OCI-M2 (cell line): ENCODE measurements around the gene NRP1.

Source experiments
- DNase-seq: peaks from one replicate; lab custom pipeline; 2025; ENCODE audit not compliant: unreplicated experiment; lab: John Stamatoyannopoulos, UW

NRP1 gene

GRCh38 chr10:33267708-33268107 is 66.8 kb downstream of the NRP1 start:
- DNase-seq: no peak

GRCh38 chr10:33265621-33266020 is 68.8 kb downstream of the NRP1 start:
- no peak for DNase-seq

DNA sequence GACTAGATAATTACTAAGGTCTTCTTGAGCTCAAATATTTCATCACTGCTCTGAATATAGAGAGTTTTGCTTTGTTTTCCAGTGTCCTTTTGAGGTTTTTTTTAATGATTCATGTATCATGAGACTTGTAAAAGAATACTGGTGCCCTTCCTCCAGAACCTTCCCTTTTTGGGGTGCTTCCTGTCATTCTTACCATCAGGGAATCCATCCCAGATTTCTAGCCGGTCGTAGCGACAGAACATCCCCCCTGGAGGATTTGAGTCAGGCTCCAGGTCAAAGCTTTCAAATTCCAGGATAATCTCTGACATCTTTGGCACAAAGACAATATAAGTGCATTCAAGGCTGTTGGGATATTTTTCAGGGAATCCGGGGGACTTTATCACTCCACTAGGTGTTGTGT is 71.0 kb downstream of the NRP1 start:
- DNase-seq: no peak

GRCh38 chr10:33262871-33263270 is 71.6 kb downstream of the NRP1 start:
- DNase-seq: no peak

- DNase-seq: no peak
Measured at GRCh38 chr10:33260403-33261149, 73.9 kb downstream of the NRP1 start.

DNA sequence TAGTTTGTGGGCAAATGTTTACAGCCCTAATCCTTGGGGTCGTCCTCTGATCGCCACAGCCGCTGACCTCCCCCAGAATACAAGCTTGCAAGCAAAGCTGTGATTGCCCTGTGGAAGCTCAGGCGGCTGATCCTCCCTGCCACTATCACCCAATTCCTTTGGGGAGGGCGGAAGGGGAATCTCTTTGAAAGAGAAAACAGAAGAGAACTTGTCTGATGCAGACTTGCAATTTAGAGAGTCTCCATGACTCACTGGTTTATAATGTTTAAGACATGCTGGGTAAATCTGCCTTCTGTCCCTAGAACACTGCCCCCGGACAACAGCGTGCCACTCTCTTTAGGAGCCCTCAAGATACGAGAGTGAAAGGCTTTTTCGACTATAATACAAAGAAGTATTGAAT is 75.5 kb downstream of the NRP1 start:
- no peak for DNase-seq

GRCh38 chr10:33257439-33258080 is 76.9 kb downstream of the NRP1 start:
- DNase-seq: no peak

- DNase-seq: no peak
Measured at GRCh38 chr10:33256458-33256857, 78.0 kb downstream of the NRP1 start.

DNA sequence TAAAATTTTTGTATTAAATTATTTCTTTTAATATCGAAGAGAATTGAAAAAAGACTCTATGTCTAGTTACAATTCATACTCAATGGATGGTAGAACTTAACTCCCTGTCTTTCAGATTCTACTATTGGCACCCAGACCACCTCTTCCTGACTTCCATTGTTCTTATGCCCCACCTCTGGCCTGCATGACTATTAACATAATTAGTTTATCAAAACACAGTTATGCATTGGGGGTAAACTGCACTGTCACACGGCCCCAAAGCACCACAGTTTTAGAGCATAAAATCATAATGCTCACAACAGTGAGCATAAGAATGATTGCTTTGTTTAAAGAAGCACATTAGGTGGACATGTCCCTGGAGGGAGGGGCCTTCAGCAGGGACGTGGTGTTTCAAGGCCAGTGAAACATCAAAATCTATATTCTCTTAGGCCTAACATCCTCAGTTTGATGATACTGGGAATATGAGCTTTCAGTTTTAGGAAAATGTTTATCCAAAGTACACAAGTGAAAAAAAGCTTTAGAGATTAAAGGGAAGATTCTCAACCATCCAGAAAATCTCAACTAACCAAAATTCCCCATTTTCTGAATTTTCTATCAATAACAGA is 79.8 kb downstream of the NRP1 start:
- DNase-seq: no peak

GRCh38 chr10:33253411-33253810 is 81.1 kb downstream of the NRP1 start:
- no peak for DNase-seq

DNA sequence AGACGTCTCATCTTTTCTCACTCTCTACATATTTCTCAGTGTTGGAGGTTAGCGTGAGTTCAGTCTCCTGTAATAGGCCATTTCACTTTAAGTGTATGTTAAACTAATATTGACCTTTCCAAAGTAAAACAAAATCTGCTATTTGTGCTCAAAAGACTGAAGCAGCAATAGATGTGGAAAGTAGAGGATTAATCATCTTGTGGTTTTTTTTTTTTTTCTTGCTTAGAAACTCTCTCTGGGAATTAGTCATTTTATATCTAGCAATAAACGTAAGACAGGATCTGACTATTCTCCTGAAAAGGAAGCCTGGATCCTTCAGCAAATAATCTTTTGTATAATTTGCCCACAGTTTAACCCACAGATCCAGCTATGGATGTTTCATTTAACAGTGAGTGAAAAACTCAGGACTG is 81.7 kb downstream of the NRP1 start:
- DNase-seq: no peak

- DNase-seq: no peak
Measured at GRCh38 chr10:33252324-33252723, 82.1 kb downstream of the NRP1 start.

- no peak for DNase-seq
Measured at GRCh38 chr10:33249659-33250345, 84.7 kb downstream of the NRP1 start.

GRCh38 chr10:33249137-33249536 is 85.3 kb downstream of the NRP1 start:
- no peak for DNase-seq

DNA sequence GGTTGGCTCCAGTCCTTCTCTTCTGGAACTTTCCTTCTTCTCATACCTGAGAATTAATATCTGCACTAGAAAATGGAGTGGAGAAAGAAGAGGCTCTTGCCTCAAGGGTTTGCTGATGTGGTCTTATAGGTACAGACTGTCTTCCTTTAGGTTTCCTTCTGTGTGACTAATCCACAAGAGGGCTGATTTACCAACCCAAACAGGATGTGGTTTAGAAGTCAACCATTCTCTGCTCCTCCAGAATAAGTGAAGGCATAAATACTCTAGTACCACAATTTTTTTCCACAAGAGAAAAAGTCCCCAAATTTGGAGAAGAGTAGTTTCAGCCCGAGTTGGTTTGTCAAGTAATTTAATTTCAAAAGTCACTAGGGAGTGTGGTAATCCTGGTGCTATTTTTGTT is 85.8 kb downstream of the NRP1 start:
- no peak for DNase-seq

GRCh38 chr10:33247221-33247922 is 87.1 kb downstream of the NRP1 start:
- no peak for DNase-seq

- DNase-seq: no peak
Measured at GRCh38 chr10:33245343-33245742, 89.1 kb downstream of the NRP1 start.

DNA sequence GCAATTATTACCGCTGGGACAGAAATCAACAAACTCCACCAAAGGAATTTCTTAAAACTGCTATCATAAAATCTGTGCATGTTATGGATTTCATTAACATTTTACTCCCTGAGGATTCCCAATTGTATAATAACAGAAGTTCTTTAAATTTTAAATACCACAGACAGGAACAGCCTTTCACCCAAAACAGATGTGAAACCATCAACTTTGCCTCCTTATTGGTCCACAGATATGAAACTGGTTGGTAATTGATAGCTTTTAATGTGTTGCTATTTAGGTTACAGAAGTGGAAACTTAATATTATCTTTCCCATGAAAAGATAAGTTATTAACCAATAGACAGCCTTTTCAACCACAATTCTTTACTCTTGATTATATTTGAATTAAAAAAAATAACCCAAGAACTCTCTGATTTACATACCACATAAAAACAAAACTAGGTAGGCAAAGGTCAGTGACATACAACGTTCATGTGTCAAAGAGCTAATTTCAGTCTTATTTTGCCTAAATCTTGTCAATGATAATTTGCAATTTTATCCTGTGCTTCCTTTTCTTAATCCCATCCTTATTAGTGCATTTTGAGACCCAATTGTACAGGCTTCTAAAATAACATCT is 90.0 kb downstream of the NRP1 start:
- no peak for DNase-seq

DNA sequence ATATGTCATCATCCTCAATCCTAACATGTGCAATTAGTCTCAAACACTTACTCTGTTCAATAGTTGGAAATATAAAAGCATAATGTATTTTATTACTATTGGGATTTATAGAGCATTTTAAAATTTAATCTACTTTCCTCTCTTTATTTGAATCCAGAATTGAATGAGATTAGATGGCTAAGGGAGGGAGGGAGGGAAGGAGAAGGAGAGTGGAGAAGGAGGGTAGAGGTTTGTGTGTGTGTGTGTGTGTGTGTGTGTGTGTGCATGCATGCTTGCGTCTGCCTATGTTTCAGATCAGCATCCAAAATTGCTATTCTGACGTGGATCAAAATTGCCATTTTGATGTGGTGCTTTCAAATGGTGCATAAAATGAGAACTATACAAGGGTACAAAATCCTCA is 90.8 kb downstream of the NRP1 start:
- no peak for DNase-seq

GRCh38 chr10:33242931-33243330 is 91.5 kb downstream of the NRP1 start:
- no peak for DNase-seq

- DNase-seq: no peak
Measured at GRCh38 chr10:33241351-33241750, 93.1 kb downstream of the NRP1 start.
